ENCODE results near the gene ADAMTS9. TPM values are rescaled to one million over a fixed set of nuclear protein-coding genes. Genes with fewer than 3 reads are reported as not detected.

ADAMTS9 gene
- total and polyA plus RNA-seq, 2 of the 13 experiments (the other 11 are each of a cell fraction or from before 2014, with no cell fraction given), result 0.02 to 0.09 TPM

DNA sequence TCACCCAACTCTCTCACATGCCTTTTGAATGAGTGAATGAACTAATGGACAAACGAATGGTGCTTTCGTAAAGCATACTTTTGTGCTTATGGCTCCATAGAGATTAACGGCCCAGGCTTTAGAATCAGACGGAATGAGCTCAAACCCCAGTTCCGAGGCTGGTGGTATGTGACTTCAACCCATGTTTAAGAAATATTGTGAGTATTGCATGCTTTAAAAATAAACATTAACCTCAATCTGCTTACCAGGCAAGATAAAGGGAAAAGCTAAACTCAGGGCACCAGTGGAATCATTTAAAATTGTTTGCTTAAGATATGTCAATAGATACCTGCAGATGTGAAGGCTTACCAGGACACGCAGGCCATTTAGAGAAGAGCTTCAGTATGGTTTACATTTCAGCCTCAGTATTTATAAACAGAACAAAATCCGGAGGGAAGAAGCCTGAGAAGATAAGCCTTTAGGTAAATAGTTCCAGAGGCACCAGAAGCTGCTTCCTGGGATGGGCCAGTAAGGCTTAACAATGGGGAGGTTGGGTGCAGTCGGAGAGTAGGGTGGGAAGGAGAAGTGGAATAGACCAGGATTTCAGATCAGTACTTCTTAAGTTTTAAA lies 186.4 kb downstream of the ADAMTS9 start (continued):
- TF ChIP-seq DMAP1 (CRISPR knock-in tag; IDR thresholded peaks at IDR 0.05), result peak; percentile 24; the same call in 1 of the 2 replicates
- peak; percentile 72 for TF ChIP-seq FOXA1 (IDR thresholded peaks at IDR 0.05)
- TF ChIP-seq FOXA1 (CRISPR knock-in tag; IDR thresholded peaks at IDR 0.05), result peak; percentile 92
- peak; percentile 50; the same call in 1 of the 2 replicates for TF ChIP-seq SNAPC2 (CRISPR knock-in tag; IDR thresholded peaks at IDR 0.05)
- no peak for TF ChIP-seq ZBTB8A (CRISPR knock-in tag; IDR thresholded peaks at IDR 0.05; ENCODE audit: borderline replicate concordance, low read depth)
- TF ChIP-seq, protein P1, sequence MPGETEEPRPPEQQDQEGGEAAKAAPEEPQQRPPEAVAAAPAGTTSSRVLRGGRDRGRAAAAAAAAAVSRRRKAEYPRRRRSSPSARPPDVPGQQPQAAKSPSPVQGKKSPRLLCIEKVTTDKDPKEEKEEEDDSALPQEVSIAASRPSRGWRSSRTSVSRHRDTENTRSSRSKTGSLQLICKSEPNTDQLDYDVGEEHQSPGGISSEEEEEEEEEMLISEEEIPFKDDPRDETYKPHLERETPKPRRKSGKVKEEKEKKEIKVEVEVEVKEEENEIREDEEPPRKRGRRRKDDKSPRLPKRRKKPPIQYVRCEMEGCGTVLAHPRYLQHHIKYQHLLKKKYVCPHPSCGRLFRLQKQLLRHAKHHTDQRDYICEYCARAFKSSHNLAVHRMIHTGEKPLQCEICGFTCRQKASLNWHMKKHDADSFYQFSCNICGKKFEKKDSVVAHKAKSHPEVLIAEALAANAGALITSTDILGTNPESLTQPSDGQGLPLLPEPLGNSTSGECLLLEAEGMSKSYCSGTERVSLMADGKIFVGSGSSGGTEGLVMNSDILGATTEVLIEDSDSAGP (CRISPR knock-in tag; IDR thresholded peaks at IDR 0.05; ENCODE audit: borderline replicate concordance), result no peak
- TF ChIP-seq SMYD3 (CRISPR knock-in tag; IDR thresholded peaks at IDR 0.05), result peak; percentile 90; the same call in 1 of the 2 replicates
- 0 out of 2 replicates have a peak, but pooled peaks have one; percentile 13 for TF ChIP-seq ZFX (CRISPR knock-in tag; IDR thresholded peaks at IDR 0.05; ENCODE audit: low read depth)
- TF ChIP-seq PPARG (CRISPR knock-in tag; conservative IDR thresholded peaks at IDR 0.05), result peak; percentile 68
- peak; percentile 61; the same call in 1 of the 2 replicates for TF ChIP-seq ZNF292 (CRISPR knock-in tag; IDR thresholded peaks at IDR 0.05; ENCODE audit: borderline replicate concordance, low read depth)
- TF ChIP-seq, protein P2, sequence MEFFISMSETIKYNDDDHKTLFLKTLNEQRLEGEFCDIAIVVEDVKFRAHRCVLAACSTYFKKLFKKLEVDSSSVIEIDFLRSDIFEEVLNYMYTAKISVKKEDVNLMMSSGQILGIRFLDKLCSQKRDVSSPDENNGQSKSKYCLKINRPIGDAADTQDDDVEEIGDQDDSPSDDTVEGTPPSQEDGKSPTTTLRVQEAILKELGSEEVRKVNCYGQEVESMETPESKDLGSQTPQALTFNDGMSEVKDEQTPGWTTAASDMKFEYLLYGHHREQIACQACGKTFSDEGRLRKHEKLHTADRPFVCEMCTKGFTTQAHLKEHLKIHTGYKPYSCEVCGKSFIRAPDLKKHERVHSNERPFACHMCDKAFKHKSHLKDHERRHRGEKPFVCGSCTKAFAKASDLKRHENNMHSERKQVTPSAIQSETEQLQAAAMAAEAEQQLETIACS (CRISPR knock-in tag; IDR thresholded peaks at IDR 0.05), result no peak
- TF ChIP-seq ZNF652 (CRISPR knock-in tag; IDR thresholded peaks at IDR 0.05; ENCODE audit: borderline replicate concordance, low read depth), result 0 out of 2 replicates have a peak, but pooled peaks have one; percentile 9
- 0 out of 2 replicates have a peak, but pooled peaks have one; percentile 21 for TF ChIP-seq ZMYM2 (CRISPR knock-in tag; IDR thresholded peaks at IDR 0.05)
- peak; percentile 48; the same call in 1 of the 2 replicates for TF ChIP-seq ZNF556 (CRISPR knock-in tag; IDR thresholded peaks at IDR 0.05; ENCODE audit: borderline replicate concordance)
- no peak for TF ChIP-seq HNRNPL (IDR thresholded peaks at IDR 0.05; ENCODE audit: low read depth, low read length)
- no peak for TF ChIP-seq SRF (IDR thresholded peaks at IDR 0.05; ENCODE audit: low read depth, low read length)
- TF ChIP-seq ZKSCAN8 (CRISPR knock-in tag; IDR thresholded peaks at IDR 0.05; ENCODE audit: borderline replicate concordance), result peak; percentile 84; the same call in 1 of the 2 replicates
- TF ChIP-seq, protein P3, sequence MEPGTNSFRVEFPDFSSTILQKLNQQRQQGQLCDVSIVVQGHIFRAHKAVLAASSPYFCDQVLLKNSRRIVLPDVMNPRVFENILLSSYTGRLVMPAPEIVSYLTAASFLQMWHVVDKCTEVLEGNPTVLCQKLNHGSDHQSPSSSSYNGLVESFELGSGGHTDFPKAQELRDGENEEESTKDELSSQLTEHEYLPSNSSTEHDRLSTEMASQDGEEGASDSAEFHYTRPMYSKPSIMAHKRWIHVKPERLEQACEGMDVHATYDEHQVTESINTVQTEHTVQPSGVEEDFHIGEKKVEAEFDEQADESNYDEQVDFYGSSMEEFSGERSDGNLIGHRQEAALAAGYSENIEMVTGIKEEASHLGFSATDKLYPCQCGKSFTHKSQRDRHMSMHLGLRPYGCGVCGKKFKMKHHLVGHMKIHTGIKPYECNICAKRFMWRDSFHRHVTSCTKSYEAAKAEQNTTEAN (CRISPR knock-in tag; conservative IDR thresholded peaks at IDR 0.05), result peak; percentile 53; the same call in 1 of the 2 replicates
- TF ChIP-seq TEAD3 (CRISPR knock-in tag; optimal IDR thresholded peaks at IDR 0.05; ENCODE audit: borderline replicate concordance), result peak; percentile 84
- TF ChIP-seq ZNF703 (CRISPR knock-in tag; IDR thresholded peaks at IDR 0.05; ENCODE audit: borderline replicate concordance), result peak; percentile 88
- TF ChIP-seq ZNF350 (CRISPR knock-in tag; IDR thresholded peaks at IDR 0.05; ENCODE audit: borderline replicate concordance, low read depth), result no peak
- TF ChIP-seq NCOA2 (CRISPR knock-in tag; IDR thresholded peaks at IDR 0.05), result peak; percentile 90
- TF ChIP-seq, protein P4, sequence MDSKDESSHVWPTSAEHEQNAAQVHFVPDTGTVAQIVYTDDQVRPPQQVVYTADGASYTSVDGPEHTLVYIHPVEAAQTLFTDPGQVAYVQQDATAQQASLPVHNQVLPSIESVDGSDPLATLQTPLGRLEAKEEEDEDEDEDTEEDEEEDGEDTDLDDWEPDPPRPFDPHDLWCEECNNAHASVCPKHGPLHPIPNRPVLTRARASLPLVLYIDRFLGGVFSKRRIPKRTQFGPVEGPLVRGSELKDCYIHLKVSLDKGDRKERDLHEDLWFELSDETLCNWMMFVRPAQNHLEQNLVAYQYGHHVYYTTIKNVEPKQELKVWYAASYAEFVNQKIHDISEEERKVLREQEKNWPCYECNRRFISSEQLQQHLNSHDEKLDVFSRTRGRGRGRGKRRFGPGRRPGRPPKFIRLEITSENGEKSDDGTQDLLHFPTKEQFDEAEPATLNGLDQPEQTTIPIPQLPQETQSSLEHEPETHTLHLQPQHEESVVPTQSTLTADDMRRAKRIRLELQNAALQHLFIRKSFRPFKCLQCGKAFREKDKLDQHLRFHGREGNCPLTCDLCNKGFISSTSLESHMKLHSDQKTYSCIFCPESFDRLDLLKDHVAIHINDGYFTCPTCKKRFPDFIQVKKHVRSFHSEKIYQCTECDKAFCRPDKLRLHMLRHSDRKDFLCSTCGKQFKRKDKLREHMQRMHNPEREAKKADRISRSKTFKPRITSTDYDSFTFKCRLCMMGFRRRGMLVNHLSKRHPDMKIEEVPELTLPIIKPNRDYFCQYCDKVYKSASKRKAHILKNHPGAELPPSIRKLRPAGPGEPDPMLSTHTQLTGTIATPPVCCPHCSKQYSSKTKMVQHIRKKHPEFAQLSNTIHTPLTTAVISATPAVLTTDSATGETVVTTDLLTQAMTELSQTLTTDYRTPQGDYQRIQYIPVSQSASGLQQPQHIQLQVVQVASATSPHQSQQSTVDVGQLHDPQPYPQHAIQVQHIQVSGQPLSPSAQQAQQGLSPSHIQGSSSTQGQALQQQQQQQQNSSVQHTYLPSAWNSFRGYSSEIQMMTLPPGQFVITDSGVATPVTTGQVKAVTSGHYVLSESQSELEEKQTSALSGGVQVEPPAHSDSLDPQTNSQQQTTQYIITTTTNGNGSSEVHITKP (CRISPR knock-in tag; IDR thresholded peaks at IDR 0.05; ENCODE audit: low read depth), result peak; percentile 76
